Heart left ventricle (tissue), 16 donors: ENCODE measurements around the gene USF2. TPM values are rescaled to one million over a fixed set of nuclear protein-coding genes. Genes with fewer than 3 reads are reported as not detected.
A peak's percentile ranks its signal among the peaks of the same experiment; 100 is the strongest.

Experiments used
- ATAC-seq, 4 donors: fragments of 200-7000 bp; cut with Tn5 transposase; one replicate each; pipeline ENCODE4 v1.9.1; 2020 to 2022; ENCODE audit warnings: moderate library complexity in 4 of 4, mild to moderate bottlenecking in 3 of 4, moderate number of reproducible peaks in 1 of 4
- DNase-seq, 5 donors: peaks; one replicate each; pipeline ENCODE4 v3.0.0-alpha.2; 2020
- H3K27ac ChIP-seq, 12 donors: fragments of 200-600 bp; sonication (generic) in 4 of 12; one replicate each; pipeline versions ENCODE4 v1.5.0 to v1.8.0; 2016 to 2022; ENCODE audit warnings: mild to moderate bottlenecking in 2 of 12
- H3K27me3 ChIP-seq, 9 donors: fragments of 200-600 bp; sonication (generic) in 2 of 9; one replicate each; pipeline versions ENCODE4 v1.5.1 to v1.8.0; 2016 to 2022; ENCODE audit warnings: mild to moderate bottlenecking in 3 of 9
- H3K36me3 ChIP-seq, 9 donors: fragments of 200-600 bp; sonication (generic) in 2 of 9; one replicate each; pipeline versions ENCODE4 v1.5.0 to v1.8.0; 2018 to 2022; ENCODE audit warnings: mild to moderate bottlenecking in 2 of 9
- H3K4me1 ChIP-seq, 12 donors: fragments of 200-600 bp; sonication (generic) in 4 of 12; one replicate each; pipeline versions ENCODE4 v1.5.0 to v1.8.0; 2016 to 2022; ENCODE audit warnings: mild to moderate bottlenecking in 3 of 12
- H3K4me3 ChIP-seq, 12 donors: fragments of 200-600 bp; sonication (generic) in 4 of 12; one replicate each; pipeline versions ENCODE4 v1.5.0 to v1.8.0; 2017 to 2022; ENCODE audit warnings: mild to moderate bottlenecking in 9 of 12, moderate library complexity in 4 of 12
- H3K9me3 ChIP-seq, 12 donors: fragments of 200-600 bp; sonication (generic) in 4 of 12; one replicate each; pipeline versions ENCODE4 v1.5.0 to v1.8.0; 2016 to 2022; ENCODE audit warnings: mild to moderate bottlenecking in 1 of 12
- POLR2A ChIP-seq, 2 donors: fragments of 450-650 bp; IDR thresholded peaks; one replicate each; pipeline ENCODE4 v1.6.1; 2017; ENCODE audit warnings: antibody characterized with exemption in 2 of 2, mild to moderate bottlenecking in 2 of 2, moderate library complexity in 2 of 2
- WGBS, 4 donors: extraction: QIAGEN DNeasy Blood & Tissue Kit in 2 of 4; methylation state at CpG; one replicate each; pipeline versions ENCODE4 v1.1.5 to v1.1.7; 2013 to 2018; 5-methylcytosine and 5-hydroxymethylcytosine counted together
- intact Hi-C, 10 donors: fragments of 100-400 bp; cut with DNase I; formaldehyde crosslinking; loops; one replicate each; pipeline versions ENCODE4 v1.11.1 to v1.14.2; 2022
- polyA plus RNA-seq, 2 donors: library from polyadenylated mRNA; stranded (reverse); fragments of 200-250 nt; gene quantifications; one replicate each; pipeline ENCODE4 v1.2.3, GENCODE V29; 2013
- total RNA-seq, 9 donors: library from RNA; depleted of rRNA in 2 of 9; stranded (reverse); fragments of >200 nt in 2 of 9; fragmentation: NEBNext Ultra II Directional in 3 of 9; extraction: Animal tissue kit (Norgen Biotek cat#: 25700) in 3 of 9; gene quantifications; one replicate each; pipeline versions ENCODE4 v1.1.0 to v1.2.4, GENCODE V29; 2016 to 2023
- TF ChIP-seq, protein P1 (sequence below), 12 donors: fragments of 200-600 bp; sonication (generic) in 4 of 12; IDR thresholded peaks; one replicate each; pipeline versions ENCODE4 v1.5.0 to v1.8.0; 2018 to 2022; ENCODE audit warnings: antibody characterized with exemption in 12 of 12, mild to moderate bottlenecking in 5 of 12
- donor health status: ischemic (EF 13 %, LVEDD 7.1; RV severe dilation, severe dysfunction).
- donor health status: healthy with polysubstance abuse.
- donor health status: DM: no; HTN: yes; CAD: no.
- donor health status: DM: no; HTN: no; CAD: no.
- donor health status: ischemic (EF 25% LVEDD 6.9; RV normal size, moderate dysfunction).
- donor health status: ischemic (EF 25% LVEDD 5.7; RV mildly dilated, moderate dysfunction).
- donor health status: healthy.
- donor health status: DM: yes; HTN: yes; CAD: no.
- donor health status: ischemic (EF 35%, LVEDD 5.7; RV mildly dilated, moderate dysfunction).
- donor health status: nonischemic (EF 11% LVEDD 7.7; RV severe dilation, severe dysfunction).
- donor health status: DM: yes; HTN: yes; CAD: no.
- donor health status: PGD.
- donor health status: ischemic (EF 29% LVEDD 5.4; RV normal size, mild dysfunction).
- donor health status: nonischemic (EF 23%, LVEDD 6.1; RV moderate dilation, normal function).

Gene USF2
- total and polyA plus RNA-seq, 11 donors, result 134 to 251 (median 159) TPM

DNA sequence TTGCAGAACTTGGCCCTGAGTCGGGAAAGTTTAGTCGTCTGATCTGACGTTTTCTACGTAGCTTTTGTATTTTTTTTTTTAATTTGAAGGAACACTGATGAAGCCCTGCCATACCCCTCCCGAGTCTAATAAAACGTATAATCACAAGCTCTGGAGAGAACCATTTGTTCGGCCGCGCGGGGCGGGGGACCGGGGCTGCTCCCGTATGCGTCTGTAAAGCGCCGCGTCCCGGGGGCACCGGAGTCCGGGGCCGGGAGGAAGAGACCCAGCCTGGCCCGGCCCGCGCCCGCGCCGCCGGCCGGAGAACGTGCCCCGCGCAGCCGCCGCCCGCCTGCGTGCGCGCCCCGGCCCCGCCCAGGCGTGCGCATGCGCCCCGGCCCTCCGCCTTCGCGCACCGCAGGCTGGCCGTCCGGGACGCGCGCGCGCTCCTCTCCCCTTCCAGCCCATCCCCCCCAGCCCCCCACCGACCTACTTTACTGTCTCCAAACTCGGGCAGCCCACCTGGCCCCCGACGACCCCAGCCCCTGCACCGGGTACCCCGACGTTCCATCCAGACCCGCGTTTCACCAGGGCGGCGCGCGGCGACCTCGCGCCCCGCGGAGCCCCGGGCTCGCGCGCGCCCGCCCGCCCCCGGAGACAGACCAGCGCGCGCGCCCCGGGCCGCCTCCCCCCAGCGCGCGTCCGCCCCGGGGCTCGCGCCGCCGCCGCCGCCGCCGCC is 785 bp upstream of the USF2 start:
- TF ChIP-seq, protein P1, sequence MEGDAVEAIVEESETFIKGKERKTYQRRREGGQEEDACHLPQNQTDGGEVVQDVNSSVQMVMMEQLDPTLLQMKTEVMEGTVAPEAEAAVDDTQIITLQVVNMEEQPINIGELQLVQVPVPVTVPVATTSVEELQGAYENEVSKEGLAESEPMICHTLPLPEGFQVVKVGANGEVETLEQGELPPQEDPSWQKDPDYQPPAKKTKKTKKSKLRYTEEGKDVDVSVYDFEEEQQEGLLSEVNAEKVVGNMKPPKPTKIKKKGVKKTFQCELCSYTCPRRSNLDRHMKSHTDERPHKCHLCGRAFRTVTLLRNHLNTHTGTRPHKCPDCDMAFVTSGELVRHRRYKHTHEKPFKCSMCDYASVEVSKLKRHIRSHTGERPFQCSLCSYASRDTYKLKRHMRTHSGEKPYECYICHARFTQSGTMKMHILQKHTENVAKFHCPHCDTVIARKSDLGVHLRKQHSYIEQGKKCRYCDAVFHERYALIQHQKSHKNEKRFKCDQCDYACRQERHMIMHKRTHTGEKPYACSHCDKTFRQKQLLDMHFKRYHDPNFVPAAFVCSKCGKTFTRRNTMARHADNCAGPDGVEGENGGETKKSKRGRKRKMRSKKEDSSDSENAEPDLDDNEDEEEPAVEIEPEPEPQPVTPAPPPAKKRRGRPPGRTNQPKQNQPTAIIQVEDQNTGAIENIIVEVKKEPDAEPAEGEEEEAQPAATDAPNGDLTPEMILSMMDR (IDR thresholded peaks at IDR 0.05), result no peak
- TF ChIP-seq POLR2A (IDR thresholded peaks at IDR 0.05), result peak; percentile 36 to 77
- intact Hi-C loops, result loop anchor here in 8 of 10 donors (2.0 to 10.0 kb wide), 8 partner anchors 111 to 447 kb away; partner anchors contain the start of genes FXYD7 (in 5 of the 8), FXYD5 (in 1 of the 8), HPN (in 1 of the 8) and KMT2B (in 1 of the 8)
- peak overlapping the region; percentile 46 to 97 (median 87) for H3K4me3 ChIP-seq
- DNase-seq, result peak; percentile 76 to 90 (median 86)
- H3K4me1 ChIP-seq, result peaks cover 3 to 65% (median 31%) of the 10 kb centered on the region in 12 donors
- H3K36me3 ChIP-seq, result peaks cover 5 to 30% (median 27%) of the 10 kb centered on the region in 9 donors
- 0 to 1% (median 1%) methylated on average over 32 to 100 of the region's 100 CpGs for WGBS, 4 donors
- no peaks in the 10 kb centered on the region for H3K9me3 ChIP-seq
- no peaks in the 10 kb centered on the region for H3K27me3 ChIP-seq
- peak overlapping the region; percentile 86 to 99 (median 97) for H3K27ac ChIP-seq
- peak; percentile 43 to 83 (median 67) for ATAC-seq

DNA sequence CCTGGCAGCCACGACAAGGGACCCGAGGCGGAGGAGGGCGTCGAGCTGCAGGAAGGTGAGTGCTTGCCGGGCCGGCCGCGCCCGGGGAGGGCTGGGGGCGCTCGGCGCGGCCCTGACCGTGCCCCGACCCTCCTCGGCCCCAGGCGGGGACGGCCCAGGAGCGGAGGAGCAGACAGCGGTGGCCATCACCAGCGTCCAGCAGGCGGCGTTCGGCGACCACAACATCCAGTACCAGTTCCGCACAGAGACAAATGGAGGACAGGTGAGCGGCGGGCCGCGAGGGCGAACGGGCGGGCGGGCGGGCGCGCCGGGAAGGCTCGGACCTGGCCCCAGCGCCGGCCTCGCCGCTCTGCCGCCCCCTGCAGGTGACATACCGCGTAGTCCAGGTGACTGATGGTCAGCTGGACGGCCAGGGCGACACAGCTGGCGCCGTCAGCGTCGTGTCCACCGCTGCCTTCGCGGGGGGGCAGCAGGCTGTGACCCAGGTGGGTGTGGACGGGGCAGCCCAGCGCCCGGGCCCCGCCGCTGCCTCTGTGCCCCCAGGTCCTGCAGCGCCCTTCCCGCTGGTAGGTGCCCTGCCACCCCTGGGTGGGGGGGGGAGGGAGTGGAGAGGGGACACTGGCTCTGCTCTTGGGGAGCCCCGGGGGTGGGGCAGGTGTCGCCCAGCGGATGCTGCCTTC is 816 bp downstream of the USF2 start:
- H3K27ac ChIP-seq, result peak overlapping the region; percentile 80 to 99 (median 94)
- peak; percentile 42 to 60 (median 58) for ATAC-seq
- peak; percentile 84 to 93 (median 89) for DNase-seq
- intact Hi-C loops, result loop anchor here in 9 of 10 donors (2.0 to 10.0 kb wide), 8 partner anchors 112 to 445 kb away; partner anchors contain the start of genes FXYD7 (in 6 of the 9), FXYD5 (in 1 of the 9), HPN (in 1 of the 9) and KMT2B (in 1 of the 9)
- TF ChIP-seq POLR2A (IDR thresholded peaks at IDR 0.05), result no peak
- TF ChIP-seq, protein P1 (IDR thresholded peaks at IDR 0.05), result peak; percentile 61 to 93 (median 84)
- peak overlapping the region; percentile 40 to 97 (median 86) for H3K4me3 ChIP-seq
- 1 to 38% (median 4%) methylated on average over 3 to 66 of the region's 66 CpGs for WGBS, 4 donors
- no peaks in the 10 kb centered on the region for H3K9me3 ChIP-seq
- peaks cover 3 to 60% (median 29%) of the 10 kb centered on the region in 12 donors for H3K4me1 ChIP-seq
- peaks cover 5 to 46% (median 41%) of the 10 kb centered on the region in 9 donors for H3K36me3 ChIP-seq
- H3K27me3 ChIP-seq, result no peaks in the 10 kb centered on the region

DNA sequence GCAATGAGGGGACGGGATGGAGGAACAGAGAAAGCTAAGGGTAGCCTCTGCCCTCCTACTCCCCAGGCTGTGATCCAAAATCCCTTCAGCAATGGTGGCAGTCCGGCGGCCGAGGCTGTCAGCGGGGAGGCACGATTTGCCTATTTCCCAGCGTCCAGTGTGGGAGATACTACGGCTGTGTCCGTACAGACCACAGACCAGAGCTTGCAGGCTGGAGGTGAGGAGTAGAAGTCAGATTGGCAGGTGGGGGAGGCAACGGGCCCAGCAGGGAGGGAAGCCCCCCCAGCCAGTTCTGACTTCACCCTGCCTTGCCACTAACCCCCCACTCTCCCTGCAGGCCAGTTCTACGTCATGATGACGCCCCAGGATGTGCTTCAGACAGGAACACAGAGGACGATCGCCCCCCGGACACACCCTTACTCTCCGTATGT is 1.6 kb downstream of the USF2 start:
- H3K4me3 ChIP-seq, result peak overlapping the region in 3 of 12 donors; percentile 76 to 94 (median 86)

More for the DNA sequence above, 1.6 kb downstream of the USF2 start:
- intact Hi-C loops, result loop anchor here in 3 of 10 donors (5.0 kb wide), 2 partner anchors 128 to 227 kb away; partner anchors contain the start of gene FXYD7 (in 1 of the 3)
- 90 to 92% (median 90%) methylated on average over 16 of the region's 16 CpGs for WGBS, 4 donors
- no peaks in the 10 kb centered on the region for H3K9me3 ChIP-seq
- ATAC-seq (no peak), DNase-seq (peak in 1 of 5 donors; percentile 65)
- H3K27ac ChIP-seq, result peak overlapping the region in 1 of 12 donors; percentile 92
- H3K27me3 ChIP-seq, result no peaks in the 10 kb centered on the region
- TF ChIP-seq, protein P1 (IDR thresholded peaks at IDR 0.05), result no peak
- no peak for TF ChIP-seq POLR2A (IDR thresholded peaks at IDR 0.05)
- peaks cover 3 to 52% (median 22%) of the 10 kb centered on the region in 12 donors for H3K4me1 ChIP-seq
- peaks cover 5 to 54% (median 49%) of the 10 kb centered on the region in 9 donors for H3K36me3 ChIP-seq
